Astrocyte (in vitro differentiated cells and primary cell): ENCODE results near the gene GAD1.

Experiments used
- CTCF ChIP-seq: IDR thresholded peaks from 2 replicates; pipeline ENCODE4 v1.5.1; 2011; ENCODE audit warnings: low read depth, mild to moderate bottlenecking, inconsistent platforms, low read length, moderate library complexity; ENCODE audit not compliant: insufficient read depth
- EZH2 ChIP-seq: IDR thresholded peaks from 2 replicates; pipeline ENCODE4 v1.6.1; 2012; ENCODE audit warnings: mild to moderate bottlenecking, low read length, inconsistent platforms; ENCODE audit not compliant: insufficient read depth

DNA sequence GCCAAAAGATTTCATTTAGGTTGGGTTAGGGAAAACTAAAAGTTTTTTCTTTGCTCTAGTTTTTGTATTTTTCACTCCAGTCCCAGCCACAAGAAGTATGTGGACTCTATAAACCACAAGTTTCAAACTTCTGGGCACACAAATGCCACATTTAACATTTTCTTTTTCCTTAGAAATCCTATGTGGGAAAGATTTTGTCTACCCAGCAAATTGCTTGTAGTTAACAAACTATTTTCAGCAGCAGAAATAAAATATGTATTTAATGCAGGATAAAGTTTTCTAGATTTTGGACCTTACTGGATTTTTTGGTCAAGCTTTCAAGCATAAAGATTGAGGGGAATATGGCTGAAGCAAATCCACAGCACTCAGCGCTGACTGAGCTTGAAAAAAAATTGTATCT, 37.4 kb upstream of the GAD1 start:
- TF ChIP-seq CTCF (no peak), EZH2 (no peak)
